H1 (cell line): ENCODE measurements around the gene CHCHD6. TPM values are rescaled to one million over a fixed set of nuclear protein-coding genes. Genes with fewer than 3 reads are reported as not detected.

Source experiments
- polyA plus RNA-seq, 7 experiments: library from polyadenylated mRNA; depleted of rRNA in 3 of 7; stranded (reverse) in 5 of 7; unstranded in 2 of 7; fragments of >200 nt in 5 of 7; fragments of 200-250 nt in 2 of 7; gene quantifications; 1 replicate in 5 of 7; 2 replicates in 1 of 7; 4 replicates in 1 of 7; pipeline versions ENCODE4 v1.2.1 to v1.2.3, GENCODE V29; 2011 to 2013; ENCODE audit warnings: missing spikeins in 2 of 7, mixed read lengths in 2 of 7
- total RNA-seq: library from RNA; stranded (reverse); fragmentation: NEBNext Ultra II Directional; extraction: Animal tissue kit (Norgen Biotek cat#: 25700); gene quantifications from 2 replicates; pipeline ENCODE4 v1.2.1, GENCODE V29; 2021
- TF ChIP-seq, protein P1 (sequence below): fragments of 300-600 bp; sonication (generic); IDR thresholded peaks from 2 replicates; pipeline ENCODE4 v1.7.1; 2012; ENCODE audit warnings: low read length, moderate library complexity, mild to moderate bottlenecking, inconsistent platforms; ENCODE audit not compliant: insufficient replicate concordance

Gene CHCHD6
- total and polyA plus RNA-seq, 2 of the 8 experiments (the other 6 are each of a cell fraction or from before 2014, with no cell fraction given): 32.4 to 37.6 TPM

DNA sequence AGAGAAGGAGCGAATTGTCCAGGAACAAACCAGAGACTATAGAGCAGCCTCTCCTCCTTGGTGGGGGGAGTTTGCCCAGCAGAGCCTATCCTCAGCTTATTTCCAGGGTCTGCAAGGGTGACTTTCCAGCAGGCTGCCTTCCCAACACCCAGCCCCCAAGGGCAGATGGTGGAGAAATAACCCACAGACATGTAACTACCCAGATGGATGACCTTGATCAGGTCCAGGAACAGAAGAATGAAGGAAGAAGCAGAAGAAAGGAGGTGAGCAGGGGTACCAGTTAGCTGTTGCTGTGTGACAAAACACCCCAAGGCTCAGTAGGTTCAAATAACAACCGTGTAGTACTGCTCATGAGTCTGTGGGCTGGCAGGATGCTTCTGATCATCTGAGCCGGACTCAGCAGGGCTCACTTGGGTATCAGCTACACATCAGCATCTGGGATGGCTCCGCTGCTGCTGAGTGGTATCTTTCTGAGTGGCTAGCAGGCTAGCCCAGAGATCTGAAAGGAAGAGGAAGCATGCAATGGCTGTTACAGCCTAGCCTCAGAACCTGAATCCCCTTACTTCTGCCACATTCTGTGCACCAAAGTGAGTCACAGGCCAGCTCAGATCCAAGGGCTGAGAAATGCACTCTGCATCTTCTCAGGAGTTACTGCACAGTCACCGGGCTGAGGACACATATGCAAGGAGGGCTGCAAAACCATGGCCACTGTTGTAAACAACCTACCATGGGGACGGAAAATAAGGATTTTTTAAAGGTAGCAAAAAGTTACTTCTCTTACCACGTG lies 26.9 kb upstream of the CHCHD6 start (continued):
- TF ChIP-seq, protein P1, sequence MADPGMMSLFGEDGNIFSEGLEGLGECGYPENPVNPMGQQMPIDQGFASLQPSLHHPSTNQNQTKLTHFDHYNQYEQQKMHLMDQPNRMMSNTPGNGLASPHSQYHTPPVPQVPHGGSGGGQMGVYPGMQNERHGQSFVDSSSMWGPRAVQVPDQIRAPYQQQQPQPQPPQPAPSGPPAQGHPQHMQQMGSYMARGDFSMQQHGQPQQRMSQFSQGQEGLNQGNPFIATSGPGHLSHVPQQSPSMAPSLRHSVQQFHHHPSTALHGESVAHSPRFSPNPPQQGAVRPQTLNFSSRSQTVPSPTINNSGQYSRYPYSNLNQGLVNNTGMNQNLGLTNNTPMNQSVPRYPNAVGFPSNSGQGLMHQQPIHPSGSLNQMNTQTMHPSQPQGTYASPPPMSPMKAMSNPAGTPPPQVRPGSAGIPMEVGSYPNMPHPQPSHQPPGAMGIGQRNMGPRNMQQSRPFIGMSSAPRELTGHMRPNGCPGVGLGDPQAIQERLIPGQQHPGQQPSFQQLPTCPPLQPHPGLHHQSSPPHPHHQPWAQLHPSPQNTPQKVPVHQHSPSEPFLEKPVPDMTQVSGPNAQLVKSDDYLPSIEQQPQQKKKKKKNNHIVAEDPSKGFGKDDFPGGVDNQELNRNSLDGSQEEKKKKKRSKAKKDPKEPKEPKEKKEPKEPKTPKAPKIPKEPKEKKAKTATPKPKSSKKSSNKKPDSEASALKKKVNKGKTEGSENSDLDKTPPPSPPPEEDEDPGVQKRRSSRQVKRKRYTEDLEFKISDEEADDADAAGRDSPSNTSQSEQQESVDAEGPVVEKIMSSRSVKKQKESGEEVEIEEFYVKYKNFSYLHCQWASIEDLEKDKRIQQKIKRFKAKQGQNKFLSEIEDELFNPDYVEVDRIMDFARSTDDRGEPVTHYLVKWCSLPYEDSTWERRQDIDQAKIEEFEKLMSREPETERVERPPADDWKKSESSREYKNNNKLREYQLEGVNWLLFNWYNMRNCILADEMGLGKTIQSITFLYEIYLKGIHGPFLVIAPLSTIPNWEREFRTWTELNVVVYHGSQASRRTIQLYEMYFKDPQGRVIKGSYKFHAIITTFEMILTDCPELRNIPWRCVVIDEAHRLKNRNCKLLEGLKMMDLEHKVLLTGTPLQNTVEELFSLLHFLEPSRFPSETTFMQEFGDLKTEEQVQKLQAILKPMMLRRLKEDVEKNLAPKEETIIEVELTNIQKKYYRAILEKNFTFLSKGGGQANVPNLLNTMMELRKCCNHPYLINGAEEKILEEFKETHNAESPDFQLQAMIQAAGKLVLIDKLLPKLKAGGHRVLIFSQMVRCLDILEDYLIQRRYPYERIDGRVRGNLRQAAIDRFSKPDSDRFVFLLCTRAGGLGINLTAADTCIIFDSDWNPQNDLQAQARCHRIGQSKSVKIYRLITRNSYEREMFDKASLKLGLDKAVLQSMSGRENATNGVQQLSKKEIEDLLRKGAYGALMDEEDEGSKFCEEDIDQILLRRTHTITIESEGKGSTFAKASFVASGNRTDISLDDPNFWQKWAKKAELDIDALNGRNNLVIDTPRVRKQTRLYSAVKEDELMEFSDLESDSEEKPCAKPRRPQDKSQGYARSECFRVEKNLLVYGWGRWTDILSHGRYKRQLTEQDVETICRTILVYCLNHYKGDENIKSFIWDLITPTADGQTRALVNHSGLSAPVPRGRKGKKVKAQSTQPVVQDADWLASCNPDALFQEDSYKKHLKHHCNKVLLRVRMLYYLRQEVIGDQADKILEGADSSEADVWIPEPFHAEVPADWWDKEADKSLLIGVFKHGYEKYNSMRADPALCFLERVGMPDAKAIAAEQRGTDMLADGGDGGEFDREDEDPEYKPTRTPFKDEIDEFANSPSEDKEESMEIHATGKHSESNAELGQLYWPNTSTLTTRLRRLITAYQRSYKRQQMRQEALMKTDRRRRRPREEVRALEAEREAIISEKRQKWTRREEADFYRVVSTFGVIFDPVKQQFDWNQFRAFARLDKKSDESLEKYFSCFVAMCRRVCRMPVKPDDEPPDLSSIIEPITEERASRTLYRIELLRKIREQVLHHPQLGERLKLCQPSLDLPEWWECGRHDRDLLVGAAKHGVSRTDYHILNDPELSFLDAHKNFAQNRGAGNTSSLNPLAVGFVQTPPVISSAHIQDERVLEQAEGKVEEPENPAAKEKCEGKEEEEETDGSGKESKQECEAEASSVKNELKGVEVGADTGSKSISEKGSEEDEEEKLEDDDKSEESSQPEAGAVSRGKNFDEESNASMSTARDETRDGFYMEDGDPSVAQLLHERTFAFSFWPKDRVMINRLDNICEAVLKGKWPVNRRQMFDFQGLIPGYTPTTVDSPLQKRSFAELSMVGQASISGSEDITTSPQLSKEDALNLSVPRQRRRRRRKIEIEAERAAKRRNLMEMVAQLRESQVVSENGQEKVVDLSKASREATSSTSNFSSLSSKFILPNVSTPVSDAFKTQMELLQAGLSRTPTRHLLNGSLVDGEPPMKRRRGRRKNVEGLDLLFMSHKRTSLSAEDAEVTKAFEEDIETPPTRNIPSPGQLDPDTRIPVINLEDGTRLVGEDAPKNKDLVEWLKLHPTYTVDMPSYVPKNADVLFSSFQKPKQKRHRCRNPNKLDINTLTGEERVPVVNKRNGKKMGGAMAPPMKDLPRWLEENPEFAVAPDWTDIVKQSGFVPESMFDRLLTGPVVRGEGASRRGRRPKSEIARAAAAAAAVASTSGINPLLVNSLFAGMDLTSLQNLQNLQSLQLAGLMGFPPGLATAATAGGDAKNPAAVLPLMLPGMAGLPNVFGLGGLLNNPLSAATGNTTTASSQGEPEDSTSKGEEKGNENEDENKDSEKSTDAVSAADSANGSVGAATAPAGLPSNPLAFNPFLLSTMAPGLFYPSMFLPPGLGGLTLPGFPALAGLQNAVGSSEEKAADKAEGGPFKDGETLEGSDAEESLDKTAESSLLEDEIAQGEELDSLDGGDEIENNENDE: no peak
